Subcutaneous abdominal adipose tissue (tissue), 5 donors: ENCODE results near the gene PREX1.

Source experiments
- H3K27ac ChIP-seq: one replicate; pipeline ENCODE4 v1.7.0; 2013; ENCODE audit warnings: low read depth, mild to moderate bottlenecking, inconsistent platforms, low read length, moderate library complexity
- H3K27me3 ChIP-seq, 5 donors: one replicate each; pipeline ENCODE4 v1.7.0; 2013; ENCODE audit warnings: low read length in 5 of 5, inconsistent platforms in 1 of 5; ENCODE audit not compliant: control insufficient read depth in 5 of 5, insufficient read depth in 4 of 5
- H3K36me3 ChIP-seq, 5 donors: one replicate each; pipeline ENCODE4 v1.7.0; 2013; ENCODE audit warnings: low read length in 5 of 5; ENCODE audit not compliant: control insufficient read depth in 5 of 5, insufficient read depth in 5 of 5
- H3K4me1 ChIP-seq, 5 donors: one replicate each; pipeline ENCODE4 v1.7.0; 2013; ENCODE audit warnings: low read length in 5 of 5, mild to moderate bottlenecking in 3 of 5, moderate library complexity in 1 of 5; ENCODE audit not compliant: control insufficient read depth in 5 of 5, insufficient read depth in 5 of 5
- H3K4me3 ChIP-seq, 5 donors: one replicate each; pipeline ENCODE4 v1.7.0; 2013; ENCODE audit warnings: low read length in 5 of 5, low read depth in 1 of 5
- H3K9ac ChIP-seq, 5 donors: one replicate each; pipeline ENCODE4 v1.7.0; 2013; ENCODE audit warnings: low read length in 5 of 5, mild to moderate bottlenecking in 4 of 5, moderate library complexity in 3 of 5
- H3K9me3 ChIP-seq, 5 donors: one replicate each; pipeline ENCODE4 v1.7.0; 2013; ENCODE audit warnings: low read length in 5 of 5; ENCODE audit not compliant: control insufficient read depth in 5 of 5
- donor health status: healthy.
- donor health status: healthy.
- donor health status: healthy.
- donor health status: healthy.
- donor health status: healthy.

PREX1 gene

DNA sequence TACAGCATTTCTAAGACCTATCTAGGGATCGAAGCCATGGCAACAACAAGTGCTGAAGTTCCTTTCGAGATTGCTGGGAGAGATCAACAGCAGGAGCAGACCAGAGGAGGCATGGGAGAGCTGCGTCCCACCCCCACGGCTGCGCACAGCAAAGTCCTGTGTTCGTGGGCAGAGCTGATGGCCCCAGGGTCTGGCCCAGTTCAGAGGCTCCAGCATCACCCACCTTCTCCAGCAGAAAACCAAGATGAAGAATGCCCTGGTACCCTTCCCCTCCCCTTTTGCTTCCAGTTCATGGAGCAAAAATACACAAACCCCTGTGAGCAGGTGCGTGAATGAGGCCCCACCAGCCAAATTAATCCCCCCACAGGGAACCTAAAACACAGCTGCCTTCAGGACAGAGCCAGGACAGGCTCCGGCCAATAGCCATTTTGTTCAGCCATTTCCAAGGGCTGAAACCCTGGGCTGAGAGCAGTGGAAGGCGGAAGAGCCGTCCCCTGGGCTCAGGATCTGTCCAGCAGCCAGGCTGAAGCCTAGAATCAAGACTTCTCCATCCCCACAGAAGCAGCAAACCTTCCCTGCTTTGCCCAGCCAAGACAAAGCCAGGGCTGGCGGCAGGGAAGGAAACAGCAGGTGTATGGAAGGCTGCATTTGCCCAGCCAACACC, 102.8 kb downstream of the PREX1 start:
- Histone ChIP-seq H3K9me3 (peaks cover 0 to 3% (median 0%) of the 10 kb centered on the region in 5 donors), H3K27me3 (peaks cover 0 to 12% (median 0%) of the 10 kb centered on the region in 5 donors), H3K36me3 (peaks cover 0 to 22% (median 0%) of the 10 kb centered on the region in 5 donors), H3K27ac (no peak overlapping the region), H3K4me3 (no peak overlapping the region), H3K4me1 (peaks cover 0 to 35% (median 8%) of the 10 kb centered on the region in 5 donors), H3K9ac (no peak overlapping the region)

GRCh38 chr20:48724382-48724781, 103.4 kb downstream of the PREX1 start:
- peaks cover 0 to 9% (median 5%) of the 10 kb centered on the region in 5 donors for H3K9me3 ChIP-seq
- peaks cover 0 to 19% (median 0%) of the 10 kb centered on the region in 5 donors for H3K36me3 ChIP-seq
- H3K27ac ChIP-seq, result no peak overlapping the region
- H3K27me3 ChIP-seq, result peaks cover 0 to 12% (median 0%) of the 10 kb centered on the region in 5 donors
- no peak overlapping the region for H3K4me3 ChIP-seq
- peaks cover 0 to 35% (median 8%) of the 10 kb centered on the region in 5 donors for H3K4me1 ChIP-seq
- no peak overlapping the region for H3K9ac ChIP-seq

- H3K27me3 ChIP-seq, result peaks cover 0 to 12% (median 0%) of the 10 kb centered on the region in 5 donors
- H3K4me1 ChIP-seq, result peaks cover 0 to 35% (median 8%) of the 10 kb centered on the region in 5 donors
- H3K36me3 ChIP-seq, result peaks cover 0 to 18% (median 0%) of the 10 kb centered on the region in 5 donors
- H3K9ac ChIP-seq, result no peak overlapping the region
- no peak overlapping the region for H3K27ac ChIP-seq
- no peak overlapping the region for H3K4me3 ChIP-seq
- peaks cover 0 to 16% (median 11%) of the 10 kb centered on the region in 5 donors for H3K9me3 ChIP-seq
Measured at GRCh38 chr20:48723308-48724264, 104.2 kb downstream of the PREX1 start.

DNA sequence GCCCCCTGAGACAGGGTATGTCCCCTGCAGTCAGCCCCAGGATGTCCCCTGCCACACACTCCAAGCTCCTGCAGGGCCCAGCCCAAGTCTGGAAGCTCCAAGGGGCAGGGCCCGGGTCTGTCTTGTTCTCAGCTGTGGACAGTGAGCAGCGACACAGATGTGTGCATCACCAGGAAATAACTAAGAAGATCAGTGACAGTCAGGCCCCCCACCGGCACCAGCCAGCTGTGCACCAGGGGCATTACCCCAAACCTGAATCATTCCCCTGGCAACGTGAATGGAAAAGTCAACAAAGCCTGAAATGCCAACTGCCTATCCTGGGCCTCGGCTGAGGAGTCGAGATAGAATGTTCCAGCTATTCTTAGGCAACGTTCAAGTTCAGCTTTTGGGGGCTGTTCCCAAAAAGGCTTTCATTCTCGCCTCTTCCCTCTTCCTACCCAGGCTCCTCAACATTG, 105.0 kb downstream of the PREX1 start:
- H3K9ac ChIP-seq, result no peak overlapping the region
- H3K27me3 ChIP-seq, result peaks cover 0 to 11% (median 2%) of the 10 kb centered on the region in 5 donors
- no peak overlapping the region for H3K4me3 ChIP-seq
- peaks cover 0 to 12% (median 0%) of the 10 kb centered on the region in 5 donors for H3K36me3 ChIP-seq
- H3K27ac ChIP-seq, result no peak overlapping the region
- peaks cover 0 to 16% (median 11%) of the 10 kb centered on the region in 5 donors for H3K9me3 ChIP-seq
- H3K4me1 ChIP-seq, result peaks cover 0 to 38% (median 8%) of the 10 kb centered on the region in 5 donors

GRCh38 chr20:48722002-48722731, 105.6 kb downstream of the PREX1 start:
- Histone ChIP-seq H3K27me3 (peaks cover 0 to 12% (median 2%) of the 10 kb centered on the region in 5 donors), H3K36me3 (peaks cover 0 to 12% (median 0%) of the 10 kb centered on the region in 5 donors), H3K27ac (no peak overlapping the region), H3K4me3 (no peak overlapping the region), H3K4me1 (peaks cover 0 to 44% (median 8%) of the 10 kb centered on the region in 5 donors), H3K9ac (no peak overlapping the region), H3K9me3 (peaks cover 0 to 16% (median 11%) of the 10 kb centered on the region in 5 donors)

DNA sequence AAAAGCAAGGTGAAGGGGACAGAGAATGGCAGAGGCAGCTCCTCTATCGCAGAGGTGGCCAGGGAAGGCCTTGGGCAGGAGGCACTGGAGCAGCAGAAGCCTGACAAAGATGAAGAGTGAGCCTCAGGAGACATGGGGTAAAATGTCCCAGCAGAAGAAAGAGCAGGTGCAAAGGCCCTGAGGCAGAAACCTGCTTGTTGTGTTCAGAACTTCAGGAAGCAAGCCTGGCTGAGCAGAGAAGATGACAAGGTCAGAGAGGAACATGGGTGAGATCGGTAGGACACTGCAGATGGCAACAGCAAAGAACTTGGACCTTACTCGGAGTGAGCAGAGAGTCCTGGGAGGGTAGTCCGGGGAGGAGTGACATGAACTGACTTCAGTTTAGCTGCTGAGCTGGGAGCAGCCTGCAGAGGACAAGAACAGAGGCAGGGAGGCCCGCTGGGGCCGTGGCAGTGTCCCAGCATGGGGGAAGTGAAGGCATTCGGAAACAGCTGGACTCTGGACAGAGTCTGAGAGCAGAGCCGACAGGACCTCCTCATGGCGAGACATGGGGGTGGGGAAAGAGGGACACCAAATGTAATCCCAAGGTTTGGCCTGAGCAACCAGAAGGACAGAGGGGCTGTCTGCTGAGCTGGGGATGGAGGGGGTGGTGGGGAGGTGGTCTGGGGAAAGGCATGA, 106.3 kb downstream of the PREX1 start:
- peaks cover 0 to 15% (median 5%) of the 10 kb centered on the region in 5 donors for H3K27me3 ChIP-seq
- peaks cover 0 to 12% (median 0%) of the 10 kb centered on the region in 5 donors for H3K36me3 ChIP-seq
- no peak overlapping the region for H3K9ac ChIP-seq
- no peak overlapping the region for H3K27ac ChIP-seq
- H3K4me1 ChIP-seq, result peaks cover 0 to 49% (median 8%) of the 10 kb centered on the region in 5 donors
- H3K9me3 ChIP-seq, result peaks cover 0 to 16% (median 11%) of the 10 kb centered on the region in 5 donors
- no peak overlapping the region for H3K4me3 ChIP-seq

- Histone ChIP-seq H3K9me3 (peaks cover 0 to 15% (median 11%) of the 10 kb centered on the region in 5 donors), H3K36me3 (peaks cover 0 to 3% (median 0%) of the 10 kb centered on the region in 5 donors), H3K27me3 (peaks cover 3 to 16% (median 5%) of the 10 kb centered on the region in 5 donors), H3K4me3 (no peak overlapping the region), H3K9ac (no peak overlapping the region), H3K27ac (no peak overlapping the region), H3K4me1 (peaks cover 0 to 50% (median 8%) of the 10 kb centered on the region in 5 donors)
Measured at GRCh38 chr20:48720256-48720985, 107.4 kb downstream of the PREX1 start.

DNA sequence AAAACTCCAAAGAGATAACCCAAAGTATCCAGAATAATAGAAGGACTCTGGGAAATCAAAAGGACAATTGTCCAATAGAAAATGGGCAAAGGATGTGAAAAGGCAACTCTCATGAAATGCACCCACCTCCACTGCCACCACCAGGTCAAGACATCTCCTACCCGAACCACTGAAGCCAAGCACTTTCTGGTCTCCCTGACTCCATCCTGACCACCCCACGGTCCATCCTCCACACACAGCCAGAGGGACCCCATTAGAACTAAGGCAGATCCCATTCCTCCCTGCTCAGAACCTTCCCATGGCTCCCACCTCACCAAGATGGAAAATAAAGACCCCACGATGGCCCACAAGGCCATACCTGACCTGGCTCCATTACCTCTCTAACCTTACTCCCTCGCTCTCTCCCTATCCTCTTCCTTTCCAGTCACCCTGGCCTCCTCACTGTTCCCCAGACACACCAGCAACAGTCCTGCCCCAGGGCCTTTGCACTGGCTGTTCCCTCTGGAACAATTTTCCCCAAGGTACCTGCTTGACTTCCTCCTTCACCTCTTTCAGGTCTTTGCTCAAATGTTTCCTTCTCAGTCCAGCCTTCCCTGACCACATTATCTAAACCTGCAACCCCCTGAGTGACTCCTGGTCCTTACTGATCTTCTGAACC, 108.1 kb downstream of the PREX1 start:
- Histone ChIP-seq H3K9me3 (peaks cover 0 to 13% (median 11%) of the 10 kb centered on the region in 5 donors), H3K9ac (no peak overlapping the region), H3K27ac (no peak overlapping the region), H3K27me3 (peaks cover 3 to 14% (median 5%) of the 10 kb centered on the region in 5 donors), H3K4me3 (no peak overlapping the region), H3K4me1 (peaks cover 0 to 50% (median 8%) of the 10 kb centered on the region in 5 donors), H3K36me3 (no peaks in the 10 kb centered on the region)
